ENCODE results near the gene ATP8A1. TPM values are rescaled to one million over a fixed set of nuclear protein-coding genes. Genes with fewer than 3 reads are reported as not detected.

Gene ATP8A1
- total RNA-seq, 2 donors from 2014 or later, result 12.5 to 25.8 TPM

- no peaks in the 10 kb centered on the region for H3K4me1 ChIP-seq
- no peaks in the 10 kb centered on the region for H3K36me3 ChIP-seq
- no peak overlapping the region for H3K4me3 ChIP-seq
- no peak for DNase-seq (ENCODE audit: low spot score)
- peaks cover 0 to 7% of the 10 kb centered on the region in 2 donors for H3K9me3 ChIP-seq
- H3K27ac ChIP-seq, result no peak overlapping the region
- no peaks in the 10 kb centered on the region for H3K27me3 ChIP-seq
- TF ChIP-seq CTCF (IDR thresholded peaks at IDR 0.05), result no peak
These were observed 294.3 kb downstream of the ATP8A1 start for GRCh38 chr4:42362591-42362990.

- no peak for DNase-seq (ENCODE audit: low spot score)
- Histone ChIP-seq H3K27ac (no peak overlapping the region), H3K4me1 (no peaks in the 10 kb centered on the region), H3K27me3 (no peaks in the 10 kb centered on the region), H3K36me3 (no peaks in the 10 kb centered on the region), H3K9me3 (peaks cover 0 to 7% of the 10 kb centered on the region in 2 donors), H3K4me3 (no peak overlapping the region)
- no peak for TF ChIP-seq CTCF (IDR thresholded peaks at IDR 0.05)
These were observed 295.4 kb downstream of the ATP8A1 start for GRCh38 chr4:42361456-42361855.

- peaks cover 0 to 7% of the 10 kb centered on the region in 2 donors for H3K9me3 ChIP-seq
- DNase-seq (ENCODE audit: low spot score), result no peak
- peak overlapping the region in 1 of 2 donors; percentile 20 for H3K27ac ChIP-seq
- H3K36me3 ChIP-seq, result no peaks in the 10 kb centered on the region
- no peaks in the 10 kb centered on the region for H3K4me1 ChIP-seq
- peak overlapping the region in 1 of 2 donors; percentile 19 for H3K4me3 ChIP-seq
- no peak for TF ChIP-seq CTCF (IDR thresholded peaks at IDR 0.05)
- H3K27me3 ChIP-seq, result no peaks in the 10 kb centered on the region
These were observed 296.6 kb downstream of the ATP8A1 start for GRCh38 chr4:42360256-42360669.

GRCh38 chr4:42359711-42360110 is 297.2 kb downstream of the ATP8A1 start:
- Histone ChIP-seq H3K4me1 (no peaks in the 10 kb centered on the region), H3K9me3 (peaks cover 0 to 7% of the 10 kb centered on the region in 2 donors), H3K27me3 (no peaks in the 10 kb centered on the region), H3K36me3 (no peaks in the 10 kb centered on the region), H3K27ac (peak overlapping the region in 1 of 2 donors; percentile 20), H3K4me3 (peak overlapping the region in 1 of 2 donors; percentile 19)
- no peak for DNase-seq (ENCODE audit: low spot score)
- no peak for TF ChIP-seq CTCF (IDR thresholded peaks at IDR 0.05)

Other genes with a start within 250 kb of the ATP8A1 start
- gene GRXCR1, start 235.6 kb upstream of the ATP8A1 start, total RNA-seq, result not detected

All from right atrium auricular region (tissue), 2 donors.